HepG2 (cell line): ENCODE measurements around the gene EPM2AIP1.

ENCODE experiments used
- POLR2AphosphoS2 ChIP-seq: IDR thresholded peaks from 2 replicates; pipeline ENCODE4 v1.6.1; 2011; ENCODE audit warnings: low read depth, low read length, improper control_type of control experiment
- SP2 ChIP-seq: sonication (generic); formaldehyde crosslinking; IDR thresholded peaks from 2 replicates; pipeline ENCODE4 v1.5.1; 2020; ENCODE audit warnings: mild to moderate bottlenecking, missing genetic modification reagents
- TF ChIP-seq, protein P1 (sequence below): sonication (generic); formaldehyde crosslinking; IDR thresholded peaks from 2 replicates; pipeline ENCODE4 v1.5.0; 2020; ENCODE audit warnings: mild to moderate bottlenecking, missing genetic modification reagents, moderate library complexity

DNA sequence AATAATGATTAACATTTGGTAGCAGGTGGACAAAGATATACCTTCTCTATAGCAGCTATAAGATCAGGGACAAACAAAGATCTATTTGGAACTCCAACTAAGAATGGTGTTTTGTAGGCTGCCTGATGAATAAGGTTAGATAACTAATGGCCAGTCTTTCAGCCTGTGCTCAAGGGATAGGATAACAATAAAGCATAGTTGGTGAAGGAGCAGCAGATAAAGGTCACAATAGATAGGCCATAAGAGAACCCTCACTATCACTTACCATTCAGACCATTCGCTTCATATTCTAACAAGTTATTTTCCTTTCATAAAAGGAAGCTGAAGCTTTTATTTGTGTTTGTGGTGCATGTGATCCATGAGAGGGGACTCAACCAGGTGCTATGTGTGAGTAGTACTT lies 19.8 kb downstream of the EPM2AIP1 start:
- TF ChIP-seq, protein P1, sequence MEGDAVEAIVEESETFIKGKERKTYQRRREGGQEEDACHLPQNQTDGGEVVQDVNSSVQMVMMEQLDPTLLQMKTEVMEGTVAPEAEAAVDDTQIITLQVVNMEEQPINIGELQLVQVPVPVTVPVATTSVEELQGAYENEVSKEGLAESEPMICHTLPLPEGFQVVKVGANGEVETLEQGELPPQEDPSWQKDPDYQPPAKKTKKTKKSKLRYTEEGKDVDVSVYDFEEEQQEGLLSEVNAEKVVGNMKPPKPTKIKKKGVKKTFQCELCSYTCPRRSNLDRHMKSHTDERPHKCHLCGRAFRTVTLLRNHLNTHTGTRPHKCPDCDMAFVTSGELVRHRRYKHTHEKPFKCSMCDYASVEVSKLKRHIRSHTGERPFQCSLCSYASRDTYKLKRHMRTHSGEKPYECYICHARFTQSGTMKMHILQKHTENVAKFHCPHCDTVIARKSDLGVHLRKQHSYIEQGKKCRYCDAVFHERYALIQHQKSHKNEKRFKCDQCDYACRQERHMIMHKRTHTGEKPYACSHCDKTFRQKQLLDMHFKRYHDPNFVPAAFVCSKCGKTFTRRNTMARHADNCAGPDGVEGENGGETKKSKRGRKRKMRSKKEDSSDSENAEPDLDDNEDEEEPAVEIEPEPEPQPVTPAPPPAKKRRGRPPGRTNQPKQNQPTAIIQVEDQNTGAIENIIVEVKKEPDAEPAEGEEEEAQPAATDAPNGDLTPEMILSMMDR (CRISPR knock-in tag): no peak
- TF ChIP-seq SP2 (CRISPR knock-in tag) (no peak), POLR2AphosphoS2 (no peak)
